Activated gamma-delta T cell (primary cell): Measurements from ENCODE around the gene MYL6B.
A peak's percentile ranks its signal among the peaks of the same experiment; 100 is the strongest.
"Not testable (repeated sequence)": the region's sequence is repeated elsewhere in the genome, so short reads cannot be mapped to it uniquely, and the experiment has no call there.

Experiments used
- DNase-seq: peaks from one replicate; lab custom pipeline; 2025; lab: John Stamatoyannopoulos, UW

Gene MYL6B

GRCh38 chr12:56172839-56173238, 20.5 kb downstream of the MYL6B start:
- DNase-seq = no peak

GRCh38 chr12:56178347-56178746, 26.0 kb downstream of the MYL6B start:
- DNase-seq = no peak

DNA sequence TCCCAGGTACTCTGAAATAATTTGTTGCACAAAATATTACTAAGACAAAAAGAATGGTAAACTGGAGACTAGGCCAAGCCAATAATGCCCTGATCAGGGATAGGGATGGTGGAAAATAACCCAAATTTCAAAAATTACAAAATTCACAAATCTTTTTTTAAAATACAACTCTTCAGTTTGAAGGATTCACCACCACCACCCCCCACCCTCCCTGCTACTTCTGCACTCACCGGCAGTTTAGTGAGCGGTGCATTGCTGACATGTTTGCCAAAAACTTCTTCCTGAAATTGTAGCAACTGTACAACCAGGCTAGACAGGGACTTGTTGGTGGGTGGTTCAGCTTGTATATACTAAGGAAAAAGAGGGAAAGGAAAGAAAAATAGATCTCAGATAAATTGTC, 34.6 kb downstream of the MYL6B start:
- DNase-seq = no peak

- DNase-seq = no peak
Observed at GRCh38 chr12:56188131-56188777, 35.9 kb downstream of the MYL6B start.

DNA sequence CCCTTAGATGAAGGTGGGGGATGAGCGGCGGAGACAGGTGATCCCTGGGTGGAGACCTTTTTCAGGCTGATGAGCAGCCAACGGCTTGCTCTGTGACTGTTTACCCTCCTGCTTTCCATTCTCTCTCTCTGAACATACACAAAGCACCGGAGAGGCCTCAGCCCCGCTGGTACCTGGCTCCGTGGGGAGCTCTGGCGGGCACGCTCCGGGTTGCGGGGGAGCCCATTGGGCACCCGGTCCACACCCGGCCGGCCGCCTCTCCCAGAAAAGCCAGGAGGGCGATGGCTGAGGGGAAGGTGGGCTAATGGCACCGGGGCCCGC, 36.4 kb downstream of the MYL6B start:
- no peak for DNase-seq

DNA sequence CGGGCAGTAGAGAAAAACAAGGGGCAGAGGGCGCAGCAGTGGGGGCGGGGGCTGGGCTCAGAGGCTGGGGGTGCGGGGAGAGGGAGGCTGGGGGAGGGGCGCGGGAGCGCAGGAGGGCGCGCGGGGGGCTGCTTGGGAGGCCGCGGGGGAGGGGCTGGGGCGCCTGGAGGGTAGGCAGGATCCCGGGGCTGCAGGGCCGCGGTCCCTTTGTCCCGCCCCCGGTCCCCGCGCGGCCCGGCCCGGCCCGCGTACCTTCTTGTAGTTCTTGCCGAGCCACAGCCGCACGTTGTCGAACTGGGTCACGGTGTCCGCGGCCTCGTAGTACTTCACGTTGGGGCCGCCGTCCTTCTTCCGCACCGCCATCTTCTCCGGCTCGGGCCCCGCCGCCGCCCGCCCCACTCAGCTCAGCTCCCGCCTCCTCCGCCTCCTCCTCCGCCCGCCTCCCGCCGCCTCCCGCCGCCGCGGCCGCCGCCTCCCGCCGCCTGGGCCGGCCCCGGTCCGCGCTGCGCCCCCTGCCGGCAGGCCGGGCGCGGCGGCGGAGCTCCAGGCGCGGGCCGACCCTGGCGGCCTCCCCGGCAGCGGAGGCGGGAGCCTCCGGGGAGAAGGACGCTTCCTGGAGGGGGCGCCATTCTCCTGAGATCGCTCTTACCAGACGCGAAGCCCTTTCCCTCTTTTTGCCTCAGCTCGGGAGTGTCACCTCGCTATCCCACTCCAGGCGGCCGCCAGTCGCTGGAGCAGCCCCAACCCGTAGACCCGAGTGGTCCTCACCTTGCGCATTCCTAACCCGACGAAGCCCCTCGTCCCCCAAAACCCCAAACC, 36.9 kb downstream of the MYL6B start, which contains the start of gene SMARCC2:
TSS of gene SMARCC2 (minus strand) at position 385 of the 819 bp plus-strand sequence. CDS start at position 363, 22 bp downstream.
- peak; percentile 82 for DNase-seq

DNA sequence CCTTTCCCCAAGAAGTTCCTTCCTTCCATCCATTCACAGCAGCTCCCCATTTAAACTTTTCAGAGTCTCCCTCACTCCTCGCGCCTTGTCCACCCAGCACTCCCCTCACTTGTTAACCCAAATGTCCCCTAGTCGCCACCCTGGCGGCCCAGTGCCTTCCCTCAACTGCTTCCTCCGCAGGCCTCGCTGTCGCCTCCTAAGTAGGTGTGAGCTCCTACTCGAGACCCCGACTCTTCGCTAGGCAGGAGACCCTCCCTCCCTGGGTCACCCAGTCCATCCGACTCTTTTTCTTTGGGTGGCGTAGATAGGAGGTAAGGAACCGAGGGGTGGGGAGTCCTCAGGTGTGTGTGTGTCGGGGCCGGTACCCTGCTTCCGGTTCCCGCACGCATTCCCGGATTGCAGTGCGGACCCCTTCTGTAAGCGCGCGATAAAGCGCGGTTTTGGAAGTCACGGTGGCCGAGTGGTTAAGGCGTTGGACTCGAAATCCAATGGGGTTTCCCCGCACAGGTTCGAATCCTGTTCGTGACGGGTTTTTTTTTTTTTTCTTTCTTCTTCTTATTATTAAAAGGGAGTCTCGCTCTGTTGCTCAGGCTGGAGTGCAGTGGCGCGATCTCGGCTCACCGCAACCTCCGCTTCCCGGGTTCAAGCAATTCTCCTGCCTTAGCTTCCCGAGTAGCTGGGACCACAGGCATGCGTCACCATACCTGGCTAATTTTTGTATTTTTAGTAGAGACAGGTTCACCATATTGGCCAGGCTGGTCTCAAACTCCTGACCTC, 37.7 kb downstream of the MYL6B start:
- DNase-seq = peak; percentile 36

DNA sequence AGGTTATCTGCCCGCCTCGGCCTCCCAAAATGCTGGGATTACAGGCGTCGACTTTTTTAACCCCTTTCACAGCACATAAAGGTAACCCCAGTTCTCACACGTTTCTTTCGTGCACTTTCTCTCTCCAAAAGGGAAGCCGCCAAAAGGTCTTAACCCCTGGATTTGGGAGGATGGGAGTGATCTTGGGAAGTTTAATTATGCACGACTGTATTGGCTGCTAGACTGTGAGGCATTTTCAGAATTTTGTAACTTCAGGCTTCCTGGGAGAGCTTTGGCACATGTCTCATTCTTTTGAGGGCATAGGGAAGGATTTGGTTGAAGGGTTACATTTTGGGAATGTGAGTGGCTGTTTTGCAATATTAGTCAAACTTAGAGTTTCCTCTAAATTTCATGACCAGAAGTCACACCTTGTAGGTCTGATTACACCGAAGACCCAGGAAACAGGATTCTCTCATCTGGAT, 38.3 kb downstream of the MYL6B start:
- no peak for DNase-seq

DNA sequence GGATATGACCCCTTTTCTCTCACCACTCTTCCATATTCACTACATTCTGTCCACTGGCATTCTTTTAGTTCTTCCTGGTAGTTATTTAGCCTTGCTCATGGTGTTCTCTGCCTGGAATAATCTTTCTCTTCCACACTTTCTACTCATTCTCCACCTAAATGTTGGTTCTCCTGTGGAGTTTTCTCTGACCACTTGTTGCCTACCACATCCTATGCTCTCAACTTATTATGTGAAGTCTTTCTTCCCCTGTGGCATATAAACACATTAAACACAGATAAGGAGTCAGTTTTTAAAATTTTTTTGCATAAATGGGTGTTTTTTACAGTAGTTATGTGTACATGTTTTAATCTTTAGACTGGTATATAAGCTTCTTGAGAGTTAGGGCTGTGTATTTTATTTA, 40.2 kb downstream of the MYL6B start:
- no peak for DNase-seq

- DNase-seq = no peak
Observed at GRCh38 chr12:56193025-56193578, 40.7 kb downstream of the MYL6B start.

DNA sequence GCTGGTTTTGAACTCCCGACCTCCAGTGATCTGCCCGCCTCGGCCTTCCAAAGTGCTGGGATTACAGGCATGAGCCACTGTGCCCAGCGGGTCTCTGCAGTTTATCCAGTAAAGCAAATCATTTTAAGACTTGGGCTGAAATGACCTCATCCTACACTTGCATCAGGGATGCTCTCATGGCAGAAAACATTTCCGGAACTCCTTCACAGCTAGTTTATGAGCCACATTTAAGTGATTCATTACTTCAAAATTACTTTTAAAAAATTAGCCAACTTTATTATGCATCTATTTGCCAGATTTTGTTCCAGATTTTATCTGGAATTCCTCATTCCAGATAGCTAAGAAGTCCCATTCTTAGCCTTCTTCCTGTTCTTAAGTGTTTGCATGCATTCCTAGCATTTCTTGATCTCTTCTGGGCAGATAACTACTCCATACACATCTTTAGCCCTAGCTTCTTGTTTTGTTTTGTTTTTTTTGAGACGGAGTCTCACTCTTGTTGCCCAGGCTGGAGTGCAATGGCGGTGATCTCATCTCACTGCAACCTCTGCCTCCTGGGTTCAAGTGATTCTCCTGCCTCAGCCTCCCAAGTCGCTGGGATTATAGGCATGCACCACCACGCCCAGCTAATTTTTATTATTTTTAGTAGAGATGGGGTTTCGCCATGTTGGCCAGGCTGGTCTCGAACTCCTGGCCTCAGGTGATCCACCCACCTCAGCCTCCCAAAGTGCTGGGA, 44.6 kb downstream of the MYL6B start:
- DNase-seq = not testable (repeated sequence)

GRCh38 chr12:56197921-56198635, 45.7 kb downstream of the MYL6B start:
- DNase-seq = no peak

- no peak for DNase-seq
Observed at GRCh38 chr12:56198836-56199235, 46.4 kb downstream of the MYL6B start.

DNA sequence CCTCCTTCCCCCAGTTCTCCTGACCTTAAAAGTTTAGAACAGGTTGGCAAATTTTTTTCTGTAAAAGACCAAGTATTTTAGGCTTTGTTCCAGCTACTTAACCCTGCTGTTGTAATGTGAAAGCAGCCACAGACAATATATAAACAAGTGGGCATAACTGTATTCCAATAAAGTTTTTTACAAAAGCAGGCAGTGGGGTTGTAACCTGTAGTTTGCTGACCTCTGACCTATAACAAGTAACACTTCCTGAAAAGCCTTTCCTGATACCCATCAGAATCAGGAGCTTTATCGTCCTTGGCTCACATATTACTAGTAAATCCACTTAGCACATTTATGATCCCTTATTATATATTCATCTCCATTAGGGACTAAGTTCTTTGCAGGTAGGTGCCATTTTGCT, 50.0 kb downstream of the MYL6B start:
- DNase-seq = no peak

GRCh38 chr12:56202838-56203237, 50.5 kb downstream of the MYL6B start:
- DNase-seq = no peak

GRCh38 chr12:56204275-56204674, 51.9 kb downstream of the MYL6B start:
- no peak for DNase-seq

DNA sequence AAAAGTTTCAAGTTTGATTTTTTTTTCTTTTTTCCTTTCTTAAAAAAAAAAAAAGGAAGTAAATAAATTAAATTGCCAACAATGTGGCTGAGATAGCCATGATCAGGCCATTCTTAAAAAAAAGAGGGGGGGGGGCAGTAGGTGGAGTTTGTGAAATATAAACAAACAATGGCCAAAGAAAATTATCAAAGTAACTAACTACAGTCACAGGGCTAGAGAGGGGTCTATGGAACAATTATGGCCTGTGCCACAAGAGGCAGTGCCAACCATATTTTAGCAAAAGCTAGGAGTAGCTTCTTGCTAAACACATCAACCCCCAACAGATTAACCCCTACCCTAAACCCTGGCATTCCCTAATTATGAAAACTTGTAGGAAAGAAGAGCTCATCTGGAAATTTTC, 53.1 kb downstream of the MYL6B start:
- DNase-seq = no peak

- no peak for DNase-seq
Observed at GRCh38 chr12:56206452-56207166, 54.2 kb downstream of the MYL6B start.
